ENCODE data around the gene TEC. TPM values are rescaled to one million over a fixed set of nuclear protein-coding genes. Genes with fewer than 3 reads are reported as not detected.

The TEC gene
- total and polyA plus RNA-seq, 2 donors from 2014 or later = 1.1 to 5.9 TPM

- Histone ChIP-seq H3K36me3 (ENCODE audit: control insufficient read depth in 2 of 3, insufficient read depth in 3 of 3, low read length in 3 of 3) (no peaks in the 10 kb centered on the region), H3K9ac (ENCODE audit: low read length in 3 of 3) (no peak overlapping the region), H3K27ac (ENCODE audit: low read depth in 2 of 2, low read length in 2 of 2) (no peak overlapping the region), H3K27me3 (ENCODE audit: control insufficient read depth, insufficient read depth, low read length) (no peaks in the 10 kb centered on the region), H3K9me3 (ENCODE audit: control insufficient read depth in 2 of 3, insufficient read depth in 1 of 3, low read length in 3 of 3) (no peaks in the 10 kb centered on the region), H3K4me3 (ENCODE audit: low read length in 3 of 3) (no peak overlapping the region), H3K4me1 (ENCODE audit: control insufficient read depth in 2 of 3, insufficient read depth in 2 of 3, low read depth in 1 of 3, low read length in 3 of 3) (peaks cover 0 to 4% (median 0%) of the 10 kb centered on the region in 3 donors)
- FAIRE-seq = no peak
- TF ChIP-seq CTCF (IDR thresholded peaks at IDR 0.05; ENCODE audit: borderline replicate concordance, extremely low read depth, insufficient read depth) = no peak
- intact Hi-C loops (cut with DNase I) = no loop called here
- DNase-seq = no peak
These were observed 74.7 kb downstream of the TEC start for GRCh38 chr4:48194971-48195370.

- Histone ChIP-seq H3K36me3 (ENCODE audit: control insufficient read depth in 2 of 3, insufficient read depth in 3 of 3, low read length in 3 of 3) (no peaks in the 10 kb centered on the region), H3K9ac (ENCODE audit: low read length in 3 of 3) (no peak overlapping the region), H3K27ac (ENCODE audit: low read depth in 2 of 2, low read length in 2 of 2) (no peak overlapping the region), H3K9me3 (ENCODE audit: control insufficient read depth in 2 of 3, insufficient read depth in 1 of 3, low read length in 3 of 3) (no peaks in the 10 kb centered on the region), H3K27me3 (ENCODE audit: control insufficient read depth, insufficient read depth, low read length) (no peaks in the 10 kb centered on the region), H3K4me3 (ENCODE audit: low read length in 3 of 3) (no peak overlapping the region), H3K4me1 (ENCODE audit: control insufficient read depth in 2 of 3, insufficient read depth in 2 of 3, low read depth in 1 of 3, low read length in 3 of 3) (peaks cover 0 to 4% (median 0%) of the 10 kb centered on the region in 3 donors)
- intact Hi-C loops (cut with DNase I) = no loop called here
- TF ChIP-seq CTCF (IDR thresholded peaks at IDR 0.05; ENCODE audit: borderline replicate concordance, extremely low read depth, insufficient read depth) = no peak
- FAIRE-seq (no peak), DNase-seq (no peak)
These were observed 75.6 kb downstream of the TEC start for GRCh38 chr4:48193921-48194468.

- no peak overlapping the region for H3K27ac ChIP-seq (ENCODE audit: low read depth in 2 of 2, low read length in 2 of 2)
- H3K9me3 ChIP-seq (ENCODE audit: control insufficient read depth in 2 of 3, insufficient read depth in 1 of 3, low read length in 3 of 3) = no peaks in the 10 kb centered on the region
- DNase-seq = no peak
- peaks cover 0 to 4% (median 0%) of the 10 kb centered on the region in 3 donors for H3K4me1 ChIP-seq (ENCODE audit: control insufficient read depth in 2 of 3, insufficient read depth in 2 of 3, low read depth in 1 of 3, low read length in 3 of 3)
- no peaks in the 10 kb centered on the region for H3K27me3 ChIP-seq (ENCODE audit: control insufficient read depth, insufficient read depth, low read length)
- H3K9ac ChIP-seq (ENCODE audit: low read length in 3 of 3) = no peak overlapping the region
- no peaks in the 10 kb centered on the region for H3K36me3 ChIP-seq (ENCODE audit: control insufficient read depth in 2 of 3, insufficient read depth in 3 of 3, low read length in 3 of 3)
- no peak for FAIRE-seq
- TF ChIP-seq CTCF (IDR thresholded peaks at IDR 0.05; ENCODE audit: borderline replicate concordance, extremely low read depth, insufficient read depth) = no peak
- intact Hi-C loops (cut with DNase I) = no loop called here
- no peak overlapping the region for H3K4me3 ChIP-seq (ENCODE audit: low read length in 3 of 3)
These were observed 76.4 kb downstream of the TEC start for GRCh38 chr4:48193096-48193836.
